Stimulated activated memory B cell treated with anti-CD40 and anti-IgM and Interleukin-4, amounts not matched to agents 10 μg/mL and 1 μg/mL and 100 μg/mL, for 72 hours (primary cell): Measurements from ENCODE around the gene DIRAS3.

Experiments
- ATAC-seq: fragments of 150-1000 bp; cut with Tn5 transposase; 2 replicates; pipeline ENCODE4 v1.10.0; 2021
- H3K27ac Mint-ChIP-seq: one replicate; pipeline ENCODE4 v1.8.0; 2022; ENCODE audit warnings: mild to moderate bottlenecking, mixed read lengths
- H3K27me3 Mint-ChIP-seq: one replicate; pipeline ENCODE4 v1.8.0; 2022; ENCODE audit warnings: mixed read lengths
- H3K36me3 Mint-ChIP-seq: one replicate; pipeline ENCODE4 v1.8.0; 2022; ENCODE audit warnings: mixed read lengths
- H3K4me1 Mint-ChIP-seq: one replicate; pipeline ENCODE4 v1.8.0; 2022; ENCODE audit warnings: mixed read lengths
- H3K4me3 Mint-ChIP-seq: one replicate; pipeline ENCODE4 v1.8.0; 2022; ENCODE audit warnings: mild to moderate bottlenecking, moderate library complexity, mixed read lengths
- H3K9me3 Mint-ChIP-seq: one replicate; pipeline ENCODE4 v1.8.0; 2022; ENCODE audit warnings: mixed read lengths

Gene DIRAS3

DNA sequence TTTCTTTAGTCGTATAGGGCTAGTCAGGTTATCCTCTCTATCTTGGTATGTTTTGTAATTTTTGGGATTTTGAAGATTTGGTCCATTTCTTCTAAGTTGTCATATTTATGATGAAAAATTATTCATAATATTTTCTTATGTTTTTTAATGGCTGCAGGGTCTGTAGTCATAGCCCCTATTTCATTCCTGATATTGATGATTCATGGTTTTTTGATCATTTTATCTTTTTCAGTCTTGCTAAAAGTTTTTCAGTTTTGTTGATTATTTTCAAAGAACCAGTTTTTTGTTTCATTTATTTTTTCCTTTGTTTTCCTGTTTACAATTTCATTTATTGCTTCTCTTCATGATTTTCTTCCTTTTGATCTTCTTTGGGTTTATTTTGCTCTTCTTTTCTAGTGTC, 50.2 kb downstream of the DIRAS3 start:
- Mint-ChIP-seq H3K36me3 (no peaks in the 10 kb centered on the region), H3K27ac (no peak overlapping the region), H3K4me3 (no peak overlapping the region), H3K27me3 (no peaks in the 10 kb centered on the region), H3K9me3 (peaks cover 8% of the 10 kb centered on the region), H3K4me1 (no peaks in the 10 kb centered on the region)
- no peak for ATAC-seq

DNA sequence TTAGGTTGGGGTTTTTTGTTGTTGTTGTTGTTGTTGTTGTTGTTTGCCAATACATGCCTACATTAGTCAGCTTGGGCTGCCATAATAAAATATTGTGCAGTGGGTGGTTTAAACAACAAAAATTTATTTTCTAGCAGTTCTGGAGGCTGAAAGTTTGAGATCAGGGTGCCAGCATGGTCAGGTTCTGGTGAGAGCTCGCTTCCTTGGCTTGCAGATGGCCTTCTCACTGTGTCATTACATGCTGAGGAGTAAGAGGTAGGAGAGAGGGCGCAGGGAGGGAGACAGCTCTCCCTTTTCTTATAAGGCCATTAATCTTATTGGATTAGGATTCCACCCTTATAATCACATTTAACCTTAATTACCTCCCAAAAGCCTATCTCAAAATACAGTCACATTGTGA, 52.7 kb downstream of the DIRAS3 start:
- H3K9me3 Mint-ChIP-seq: peaks cover 8% of the 10 kb centered on the region
- no peak for ATAC-seq
- H3K4me3 Mint-ChIP-seq: no peak overlapping the region
- H3K36me3 Mint-ChIP-seq: no peaks in the 10 kb centered on the region
- H3K4me1 Mint-ChIP-seq: no peaks in the 10 kb centered on the region
- H3K27me3 Mint-ChIP-seq: no peaks in the 10 kb centered on the region
- no peak overlapping the region for H3K27ac Mint-ChIP-seq
